HEK293T (cell line): ENCODE results near the gene GGA1.
"Not testable (repeated sequence)": the region's sequence is repeated elsewhere in the genome, so short reads cannot be mapped to it uniquely, and the experiment has no call there.

Experiments
- BHLHE40 ChIP-seq: fragments of 450-650 bp; IDR thresholded peaks from 2 replicates; pipeline ENCODE4 v1.6.1; 2016; ENCODE audit warnings: mild to moderate bottlenecking, moderate library complexity, borderline replicate concordance
- CTBP1 ChIP-seq: fragments of 450-650 bp; IDR thresholded peaks from 2 replicates; pipeline ENCODE4 v1.6.1; 2016; ENCODE audit warnings: borderline replicate concordance
- ELF4 ChIP-seq: fragments of 450-650 bp; IDR thresholded peaks from 2 replicates; pipeline ENCODE4 v1.6.1; 2017; ENCODE audit warnings: antibody characterized with exemption
- FOXA1 ChIP-seq: fragments of 450-650 bp; IDR thresholded peaks from 2 replicates; pipeline ENCODE4 v1.6.1; 2016; ENCODE audit warnings: mild to moderate bottlenecking
- FOXK2 ChIP-seq: fragments of 450-650 bp; IDR thresholded peaks from 2 replicates; pipeline ENCODE4 v1.6.1; 2016; ENCODE audit warnings: mild to moderate bottlenecking
- FOXM1 ChIP-seq: fragments of 450-650 bp; IDR thresholded peaks from 2 replicates; pipeline ENCODE4 v1.6.1; 2017; ENCODE audit warnings: mild to moderate bottlenecking, borderline replicate concordance
- HDGF ChIP-seq: fragments of 450-650 bp; IDR thresholded peaks from 2 replicates; pipeline ENCODE4 v1.6.1; 2017; ENCODE audit warnings: antibody characterized with exemption, borderline replicate concordance
- L3MBTL2 ChIP-seq: fragments of 450-650 bp; conservative IDR thresholded peaks from 2 replicates; pipeline ENCODE4 v1.6.1; 2016; ENCODE audit warnings: mild to moderate bottlenecking
- NFRKB ChIP-seq: fragments of 450-650 bp; IDR thresholded peaks from 2 replicates; pipeline ENCODE4 v1.6.1; 2016; ENCODE audit warnings: mild to moderate bottlenecking, moderate library complexity
- SP1 ChIP-seq: fragments of 450-650 bp; IDR thresholded peaks from 2 replicates; pipeline ENCODE4 v1.6.1; 2017
- SUZ12 ChIP-seq: fragments of 450-650 bp; IDR thresholded peaks from 2 replicates; pipeline ENCODE4 v1.6.1; 2016; ENCODE audit warnings: mild to moderate bottlenecking
- TARDBP ChIP-seq: fragments of 450-650 bp; IDR thresholded peaks from 2 replicates; pipeline ENCODE4 v1.6.1; 2016
- ZNF384 ChIP-seq: fragments of 450-650 bp; IDR thresholded peaks from 2 replicates; pipeline ENCODE4 v1.6.1; 2016
- TF ChIP-seq, protein P1 (sequence below): fragments of 450-650 bp; IDR thresholded peaks from 2 replicates; pipeline ENCODE4 v1.6.1; 2016

DNA sequence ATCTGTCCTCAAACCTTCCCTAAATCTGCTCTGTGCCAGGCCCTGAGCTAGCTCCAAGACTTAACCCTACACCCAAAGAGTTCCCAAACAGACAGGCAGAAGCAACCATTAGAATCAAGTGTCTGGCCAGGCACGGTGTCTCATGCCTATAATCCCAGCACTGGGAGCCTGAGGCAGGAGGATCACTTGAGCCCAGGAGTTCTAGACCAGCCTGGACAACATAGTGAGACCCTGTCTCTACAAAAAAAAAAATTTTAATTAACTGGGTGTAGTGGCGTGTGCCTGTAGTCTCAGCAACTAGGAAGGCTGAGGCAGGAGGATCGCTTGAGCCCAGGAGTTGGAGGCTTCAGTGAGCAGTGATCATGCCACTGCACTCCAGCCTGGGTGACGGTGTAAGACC lies 47.9 kb downstream of the GGA1 start:
- TF ChIP-seq ELF4, FOXA1, FOXK2, NFRKB, SP1, FOXM1, SUZ12, CTBP1, L3MBTL2, TARDBP, BHLHE40, HDGF, ZNF384: not testable (repeated sequence)
- TF ChIP-seq, protein P1, sequence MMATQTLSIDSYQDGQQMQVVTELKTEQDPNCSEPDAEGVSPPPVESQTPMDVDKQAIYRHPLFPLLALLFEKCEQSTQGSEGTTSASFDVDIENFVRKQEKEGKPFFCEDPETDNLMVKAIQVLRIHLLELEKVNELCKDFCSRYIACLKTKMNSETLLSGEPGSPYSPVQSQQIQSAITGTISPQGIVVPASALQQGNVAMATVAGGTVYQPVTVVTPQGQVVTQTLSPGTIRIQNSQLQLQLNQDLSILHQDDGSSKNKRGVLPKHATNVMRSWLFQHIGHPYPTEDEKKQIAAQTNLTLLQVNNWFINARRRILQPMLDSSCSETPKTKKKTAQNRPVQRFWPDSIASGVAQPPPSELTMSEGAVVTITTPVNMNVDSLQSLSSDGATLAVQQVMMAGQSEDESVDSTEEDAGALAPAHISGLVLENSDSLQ = not testable (repeated sequence)
